HEK293 (cell line): ENCODE measurements around the gene FXYD1.

Experiments used
- BCL11B ChIP-seq: fragments of 450-650 bp; formaldehyde crosslinking; IDR thresholded peaks from 2 replicates; pipeline ENCODE4 v1.5.1; 2016; ENCODE audit warnings: low read depth, missing biosample characterization, missing genetic modification characterization
- EGR2 ChIP-seq: fragments of 450-650 bp; formaldehyde crosslinking; IDR thresholded peaks from 2 replicates; pipeline ENCODE4 v1.5.1; 2016; ENCODE audit warnings: low read depth, missing biosample characterization, missing genetic modification characterization
- ELK4 ChIP-seq: IDR thresholded peaks from 2 replicates; pipeline ENCODE4 v1.6.1; 2011; ENCODE audit warnings: mild to moderate bottlenecking, low read depth, low read length, borderline replicate concordance
- FEZF1 ChIP-seq: fragments of 450-650 bp; formaldehyde crosslinking; IDR thresholded peaks from 2 replicates; pipeline ENCODE4 v1.5.1; 2016; ENCODE audit warnings: missing biosample characterization, missing genetic modification characterization
- KLF9 ChIP-seq: fragments of 450-650 bp; formaldehyde crosslinking; IDR thresholded peaks from 2 replicates; pipeline ENCODE4 v1.5.1; 2016; ENCODE audit warnings: missing biosample characterization, missing genetic modification characterization, low read depth
- PRDM1 ChIP-seq: fragments of 450-650 bp; formaldehyde crosslinking; IDR thresholded peaks from 2 replicates; pipeline ENCODE4; 2016; ENCODE audit warnings: missing biosample characterization, missing genetic modification characterization
- PRDM2 ChIP-seq: fragments of 450-650 bp; formaldehyde crosslinking; IDR thresholded peaks from 2 replicates; pipeline ENCODE4 v1.5.1; 2016; ENCODE audit warnings: missing biosample characterization, missing genetic modification characterization, borderline replicate concordance
- RBAK ChIP-seq: fragments of 450-650 bp; formaldehyde crosslinking; IDR thresholded peaks from 2 replicates; pipeline ENCODE4 v1.5.1; 2016; ENCODE audit warnings: missing biosample characterization, missing genetic modification characterization
- ZFP3 ChIP-seq: fragments of 450-650 bp; formaldehyde crosslinking; IDR thresholded peaks from 2 replicates; pipeline ENCODE4 v1.5.1; 2016; ENCODE audit warnings: low read depth, missing biosample characterization, missing genetic modification characterization
- ZNF133 ChIP-seq: fragments of 450-650 bp; formaldehyde crosslinking; IDR thresholded peaks from 2 replicates; pipeline ENCODE4 v1.5.1; 2016; ENCODE audit warnings: missing biosample characterization, missing genetic modification characterization
- ZNF19 ChIP-seq: fragments of 450-650 bp; formaldehyde crosslinking; IDR thresholded peaks from 2 replicates; pipeline ENCODE4; 2016; ENCODE audit warnings: missing biosample characterization, missing genetic modification characterization, low read depth
- ZNF292 ChIP-seq: fragments of 450-650 bp; formaldehyde crosslinking; IDR thresholded peaks from 2 replicates; pipeline ENCODE4 v1.5.1; 2016; ENCODE audit warnings: low read depth, missing biosample characterization, missing genetic modification characterization, borderline replicate concordance
- ZNF416 ChIP-seq: fragments of 450-650 bp; formaldehyde crosslinking; IDR thresholded peaks from 2 replicates; pipeline ENCODE4 v1.5.1; 2016; ENCODE audit warnings: missing biosample characterization, missing genetic modification characterization
- ZNF596 ChIP-seq: fragments of 450-650 bp; IDR thresholded peaks from 2 replicates; pipeline ENCODE4 v1.5.0; 2018; ENCODE audit warnings: missing biosample characterization, mild to moderate bottlenecking, missing genetic modification characterization, moderate library complexity
- ZNF621 ChIP-seq: fragments of 450-650 bp; formaldehyde crosslinking; IDR thresholded peaks from 2 replicates; pipeline ENCODE4 v1.5.1; 2017; ENCODE audit warnings: missing biosample characterization, missing genetic modification characterization
- ZNF664 ChIP-seq: fragments of 450-650 bp; formaldehyde crosslinking; IDR thresholded peaks from 2 replicates; pipeline ENCODE4 v1.5.1; 2016; ENCODE audit warnings: missing biosample characterization, missing genetic modification characterization
- ZNF792 ChIP-seq: fragments of 450-650 bp; formaldehyde crosslinking; IDR thresholded peaks from 2 replicates; pipeline ENCODE4 v1.5.1; 2016; ENCODE audit warnings: missing biosample characterization, missing genetic modification characterization
- TF ChIP-seq, protein P1 (sequence below): fragments of 450-650 bp; formaldehyde crosslinking; conservative IDR thresholded peaks from 2 replicates; pipeline ENCODE4 v1.5.1; 2016; ENCODE audit warnings: low read depth, missing biosample characterization, missing genetic modification characterization
- TF ChIP-seq, protein P2 (sequence below): fragments of 450-650 bp; formaldehyde crosslinking; IDR thresholded peaks from 2 replicates; pipeline ENCODE4 v1.5.0; 2017; ENCODE audit warnings: missing biosample characterization, missing genetic modification characterization, borderline replicate concordance
- TF ChIP-seq, protein P3 (sequence below): fragments of 450-650 bp; formaldehyde crosslinking; IDR thresholded peaks from 2 replicates; pipeline ENCODE4 v1.5.1; 2016; ENCODE audit warnings: missing biosample characterization, missing genetic modification characterization
- TF ChIP-seq, protein P4 (sequence below): fragments of 450-650 bp; formaldehyde crosslinking; IDR thresholded peaks from 2 replicates; pipeline ENCODE4 v1.5.1; 2016; ENCODE audit warnings: missing biosample characterization, missing genetic modification characterization

The FXYD1 gene

DNA sequence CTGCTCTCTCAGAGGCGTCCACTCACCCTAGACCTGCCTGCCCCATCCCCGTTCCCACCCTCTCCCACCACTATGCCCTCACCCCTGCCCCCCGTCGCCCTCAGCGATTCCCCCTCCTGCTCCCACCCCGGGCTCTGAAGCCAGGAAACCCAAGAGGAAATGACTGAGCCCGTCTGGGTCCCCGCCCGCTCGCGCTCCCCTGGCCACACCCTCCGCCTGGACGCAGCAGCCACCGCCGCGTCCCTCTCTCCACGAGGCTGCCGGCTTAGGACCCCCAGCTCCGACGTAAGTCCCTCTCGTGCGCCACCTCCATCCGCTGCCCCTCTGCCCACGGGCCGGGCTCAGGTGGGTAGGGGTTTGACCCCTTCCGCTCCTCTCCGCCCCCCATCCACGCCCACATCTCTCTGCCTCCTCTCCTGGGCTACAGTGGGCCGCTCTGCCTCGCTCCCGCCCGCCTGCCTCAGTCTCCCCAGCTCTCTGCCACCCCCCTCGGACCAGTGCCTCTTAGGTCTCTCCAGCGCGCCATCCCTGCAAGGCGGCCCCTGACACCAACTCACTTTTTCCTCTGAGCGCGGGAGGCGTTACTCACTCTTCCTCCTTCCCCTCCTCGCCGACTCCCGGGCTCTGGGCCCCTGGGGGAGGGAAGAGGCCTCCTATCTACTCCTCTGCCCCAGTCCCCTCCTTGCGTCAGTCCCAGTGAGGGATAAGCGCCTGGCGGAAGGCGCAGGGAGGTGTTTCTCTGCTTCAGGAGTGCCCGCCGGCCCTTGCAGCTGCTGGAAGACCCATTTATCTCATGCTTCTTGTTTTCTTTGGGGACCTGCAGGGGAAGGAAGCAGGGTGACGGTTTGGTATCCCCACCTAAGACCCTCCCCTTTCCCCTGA lies 16.1 kb downstream of the FXYD1 start, which contains the start of gene FXYD5 (continued):
- TF ChIP-seq ZNF292 (no peak), BCL11B (peak; percentile 76; the same call in 1 of the 2 replicates), ELK4 (no peak), FEZF1 (tag by site-specific recombination) (peak; percentile 6; the same call in 1 of the 2 replicates), ZNF133 (tag by site-specific recombination) (peak; percentile 40; the same call in 1 of the 2 replicates), EGR2 (tag by site-specific recombination) (peak; percentile 99), PRDM2 (tag by site-specific recombination) (peak; percentile 96; the same call in 1 of the 2 replicates), ZFP3 (tag by site-specific recombination) (no peak), ZNF792 (tag by site-specific recombination) (peak; percentile 92; the same call in 1 of the 2 replicates), ZNF596 (tag by site-specific recombination) (no peak), ZNF664 (tag by site-specific recombination) (peak; percentile 34; the same call in 1 of the 2 replicates), ZNF19 (tag by site-specific recombination) (no peak), RBAK (no peak; the same call in 1 of the 2 replicates), ZNF621 (tag by site-specific recombination) (no peak), ZNF416 (tag by site-specific recombination) (no peak; the same call in 1 of the 2 replicates), PRDM1 (peak; percentile 85), KLF9 (tag by site-specific recombination) (peak; percentile 100)
- TF ChIP-seq, protein P1, sequence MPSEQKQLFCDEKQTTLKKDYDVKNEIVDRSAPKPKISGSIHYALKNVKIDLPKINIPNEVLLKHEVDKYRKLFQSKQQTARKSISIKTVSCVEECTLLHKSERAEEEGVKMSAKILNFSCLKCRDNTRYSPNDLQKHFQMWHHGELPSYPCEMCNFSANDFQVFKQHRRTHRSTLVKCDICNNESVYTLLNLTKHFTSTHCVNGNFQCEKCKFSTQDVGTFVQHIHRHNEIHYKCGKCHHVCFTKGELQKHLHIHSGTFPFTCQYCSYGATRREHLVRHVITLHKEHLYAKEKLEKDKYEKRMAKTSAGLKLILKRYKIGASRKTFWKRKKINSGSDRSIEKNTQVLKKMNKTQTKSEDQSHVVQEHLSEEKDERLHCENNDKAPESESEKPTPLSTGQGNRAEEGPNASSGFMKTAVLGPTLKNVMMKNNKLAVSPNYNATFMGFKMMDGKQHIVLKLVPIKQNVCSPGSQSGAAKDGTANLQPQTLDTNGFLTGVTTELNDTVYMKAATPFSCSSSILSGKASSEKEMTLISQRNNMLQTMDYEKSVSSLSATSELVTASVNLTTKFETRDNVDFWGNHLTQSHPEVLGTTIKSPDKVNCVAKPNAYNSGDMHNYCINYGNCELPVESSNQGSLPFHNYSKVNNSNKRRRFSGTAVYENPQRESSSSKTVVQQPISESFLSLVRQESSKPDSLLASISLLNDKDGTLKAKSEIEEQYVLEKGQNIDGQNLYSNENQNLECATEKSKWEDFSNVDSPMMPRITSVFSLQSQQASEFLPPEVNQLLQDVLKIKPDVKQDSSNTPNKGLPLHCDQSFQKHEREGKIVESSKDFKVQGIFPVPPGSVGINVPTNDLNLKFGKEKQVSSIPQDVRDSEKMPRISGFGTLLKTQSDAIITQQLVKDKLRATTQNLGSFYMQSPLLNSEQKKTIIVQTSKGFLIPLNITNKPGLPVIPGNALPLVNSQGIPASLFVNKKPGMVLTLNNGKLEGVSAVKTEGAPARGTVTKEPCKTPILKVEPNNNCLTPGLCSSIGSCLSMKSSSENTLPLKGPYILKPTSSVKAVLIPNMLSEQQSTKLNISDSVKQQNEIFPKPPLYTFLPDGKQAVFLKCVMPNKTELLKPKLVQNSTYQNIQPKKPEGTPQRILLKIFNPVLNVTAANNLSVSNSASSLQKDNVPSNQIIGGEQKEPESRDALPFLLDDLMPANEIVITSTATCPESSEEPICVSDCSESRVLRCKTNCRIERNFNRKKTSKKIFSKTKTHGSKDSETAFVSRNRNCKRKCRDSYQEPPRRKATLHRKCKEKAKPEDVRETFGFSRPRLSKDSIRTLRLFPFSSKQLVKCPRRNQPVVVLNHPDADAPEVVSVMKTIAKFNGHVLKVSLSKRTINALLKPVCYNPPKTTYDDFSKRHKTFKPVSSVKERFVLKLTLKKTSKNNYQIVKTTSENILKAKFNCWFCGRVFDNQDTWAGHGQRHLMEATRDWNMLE (tag by site-specific recombination), result no peak
- TF ChIP-seq, protein P2, sequence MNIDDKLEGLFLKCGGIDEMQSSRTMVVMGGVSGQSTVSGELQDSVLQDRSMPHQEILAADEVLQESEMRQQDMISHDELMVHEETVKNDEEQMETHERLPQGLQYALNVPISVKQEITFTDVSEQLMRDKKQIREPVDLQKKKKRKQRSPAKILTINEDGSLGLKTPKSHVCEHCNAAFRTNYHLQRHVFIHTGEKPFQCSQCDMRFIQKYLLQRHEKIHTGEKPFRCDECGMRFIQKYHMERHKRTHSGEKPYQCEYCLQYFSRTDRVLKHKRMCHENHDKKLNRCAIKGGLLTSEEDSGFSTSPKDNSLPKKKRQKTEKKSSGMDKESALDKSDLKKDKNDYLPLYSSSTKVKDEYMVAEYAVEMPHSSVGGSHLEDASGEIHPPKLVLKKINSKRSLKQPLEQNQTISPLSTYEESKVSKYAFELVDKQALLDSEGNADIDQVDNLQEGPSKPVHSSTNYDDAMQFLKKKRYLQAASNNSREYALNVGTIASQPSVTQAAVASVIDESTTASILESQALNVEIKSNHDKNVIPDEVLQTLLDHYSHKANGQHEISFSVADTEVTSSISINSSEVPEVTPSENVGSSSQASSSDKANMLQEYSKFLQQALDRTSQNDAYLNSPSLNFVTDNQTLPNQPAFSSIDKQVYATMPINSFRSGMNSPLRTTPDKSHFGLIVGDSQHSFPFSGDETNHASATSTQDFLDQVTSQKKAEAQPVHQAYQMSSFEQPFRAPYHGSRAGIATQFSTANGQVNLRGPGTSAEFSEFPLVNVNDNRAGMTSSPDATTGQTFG (tag by site-specific recombination), result no peak
- TF ChIP-seq, protein P3, sequence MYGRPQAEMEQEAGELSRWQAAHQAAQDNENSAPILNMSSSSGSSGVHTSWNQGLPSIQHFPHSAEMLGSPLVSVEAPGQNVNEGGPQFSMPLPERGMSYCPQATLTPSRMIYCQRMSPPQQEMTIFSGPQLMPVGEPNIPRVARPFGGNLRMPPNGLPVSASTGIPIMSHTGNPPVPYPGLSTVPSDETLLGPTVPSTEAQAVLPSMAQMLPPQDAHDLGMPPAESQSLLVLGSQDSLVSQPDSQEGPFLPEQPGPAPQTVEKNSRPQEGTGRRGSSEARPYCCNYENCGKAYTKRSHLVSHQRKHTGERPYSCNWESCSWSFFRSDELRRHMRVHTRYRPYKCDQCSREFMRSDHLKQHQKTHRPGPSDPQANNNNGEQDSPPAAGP (tag by site-specific recombination), result peak; percentile 99
- TF ChIP-seq, protein P4, sequence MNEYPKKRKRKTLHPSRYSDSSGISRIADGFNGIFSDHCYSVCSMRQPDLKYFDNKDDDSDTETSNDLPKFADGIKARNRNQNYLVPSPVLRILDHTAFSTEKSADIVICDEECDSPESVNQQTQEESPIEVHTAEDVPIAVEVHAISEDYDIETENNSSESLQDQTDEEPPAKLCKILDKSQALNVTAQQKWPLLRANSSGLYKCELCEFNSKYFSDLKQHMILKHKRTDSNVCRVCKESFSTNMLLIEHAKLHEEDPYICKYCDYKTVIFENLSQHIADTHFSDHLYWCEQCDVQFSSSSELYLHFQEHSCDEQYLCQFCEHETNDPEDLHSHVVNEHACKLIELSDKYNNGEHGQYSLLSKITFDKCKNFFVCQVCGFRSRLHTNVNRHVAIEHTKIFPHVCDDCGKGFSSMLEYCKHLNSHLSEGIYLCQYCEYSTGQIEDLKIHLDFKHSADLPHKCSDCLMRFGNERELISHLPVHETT (tag by site-specific recombination), result peak; percentile 82; the same call in 1 of the 2 replicates
